ENCODE measurements around the gene CALML6.

The CALML6 gene

DNA sequence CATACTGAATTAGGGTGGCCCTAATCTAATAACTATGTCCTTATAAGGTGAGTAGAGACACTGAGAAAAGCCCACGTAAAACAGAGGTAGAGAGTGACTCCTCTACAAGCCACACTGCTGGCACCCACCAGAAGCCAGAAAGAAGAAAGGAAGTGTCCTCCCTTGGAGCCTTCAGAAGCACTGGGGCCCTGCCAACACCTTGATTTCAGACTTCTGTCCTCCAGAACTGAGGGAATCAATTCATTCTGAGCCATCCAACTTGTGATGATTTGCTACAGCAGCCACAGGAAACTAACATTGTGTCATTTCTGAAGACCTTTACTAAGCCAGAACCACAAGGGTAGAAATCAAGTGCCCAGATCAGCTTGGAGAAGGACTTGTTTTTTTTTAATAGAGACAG is 39.1 kb upstream of the CALML6 start:
- H3K4me3 ChIP-seq (ENCODE audit: low read depth, low read length) = no peak overlapping the region
- TF ChIP-seq CTCF (IDR thresholded peaks at IDR 0.05; ENCODE audit: insufficient read depth, low read depth, low read length, missing control alignments) = no peak
- no peak for DNase-seq (ENCODE audit: low read depth)

GRCh38 chr1:1876335-1876930 is 38.6 kb upstream of the CALML6 start:
- DNase-seq (ENCODE audit: low read depth) = no peak
- TF ChIP-seq CTCF (IDR thresholded peaks at IDR 0.05; ENCODE audit: insufficient read depth, low read depth, low read length, missing control alignments) = no peak
- no peak overlapping the region for H3K4me3 ChIP-seq (ENCODE audit: low read depth, low read length)

- no peak overlapping the region for H3K4me3 ChIP-seq (ENCODE audit: low read depth, low read length)
- no peak for DNase-seq (ENCODE audit: low read depth)
- no peak for TF ChIP-seq CTCF (IDR thresholded peaks at IDR 0.05; ENCODE audit: insufficient read depth, low read depth, low read length, missing control alignments)
Observed at GRCh38 chr1:1877865-1878436, 37.1 kb upstream of the CALML6 start.

DNA sequence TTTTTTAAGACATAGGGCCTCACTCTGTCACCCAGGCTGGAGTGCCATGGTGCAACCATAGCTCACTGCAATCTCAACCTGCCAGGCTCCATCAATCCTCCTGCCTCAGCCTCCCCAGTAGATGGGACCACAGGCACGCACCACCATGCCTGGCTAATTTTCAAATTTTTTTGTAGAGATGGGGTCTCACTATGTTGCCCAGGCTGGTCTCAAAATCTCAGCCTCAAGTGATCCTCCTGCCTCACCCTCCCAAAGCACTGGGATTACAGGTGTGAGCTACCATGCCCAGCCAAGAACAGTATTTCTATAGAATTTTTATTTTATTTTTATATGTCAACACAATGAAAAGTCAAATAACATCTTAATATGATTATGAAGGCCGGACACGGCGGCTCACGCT is 35.1 kb upstream of the CALML6 start:
- DNase-seq (ENCODE audit: low read depth) = no peak
- no peak for TF ChIP-seq CTCF (IDR thresholded peaks at IDR 0.05; ENCODE audit: insufficient read depth, low read depth, low read length, missing control alignments)
- no peak overlapping the region for H3K4me3 ChIP-seq (ENCODE audit: low read depth, low read length)

DNA sequence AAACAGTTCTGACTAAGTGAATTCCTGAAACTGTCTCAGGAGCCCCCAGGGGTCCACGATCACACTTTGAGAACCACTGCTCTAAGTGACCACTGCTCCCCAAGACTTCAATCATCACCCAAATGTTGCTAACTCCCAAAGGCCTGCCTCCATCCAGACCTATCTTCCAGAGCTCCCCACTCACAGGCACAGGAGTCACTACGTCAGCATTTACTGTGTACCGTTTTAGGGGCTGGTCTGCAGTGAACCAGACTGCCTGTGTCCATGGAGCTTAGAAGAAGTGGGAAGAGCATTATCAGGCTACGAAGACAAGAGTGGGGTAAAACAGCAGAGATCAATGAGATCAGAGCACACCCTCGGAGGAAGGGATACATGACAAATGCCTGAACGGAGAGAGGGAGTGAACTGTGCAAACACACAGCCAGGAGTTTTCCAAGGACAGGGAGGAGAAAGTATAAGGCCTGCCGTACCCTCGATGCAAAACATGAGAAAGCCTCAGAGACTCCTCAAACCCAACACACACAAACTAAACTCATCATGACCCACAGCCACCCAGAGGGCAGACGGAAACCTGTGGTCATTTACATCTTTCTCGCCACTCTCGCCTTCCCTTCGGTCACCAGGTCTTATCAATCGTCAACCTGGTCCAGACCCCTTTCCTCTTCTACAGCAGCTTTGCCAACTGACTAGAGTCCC is 34.3 kb upstream of the CALML6 start:
- no peak for DNase-seq (ENCODE audit: low read depth)
- TF ChIP-seq CTCF (IDR thresholded peaks at IDR 0.05; ENCODE audit: insufficient read depth, low read depth, low read length, missing control alignments) = no peak
- no peak overlapping the region for H3K4me3 ChIP-seq (ENCODE audit: low read depth, low read length)

- DNase-seq (ENCODE audit: low read depth) = no peak
- TF ChIP-seq CTCF (IDR thresholded peaks at IDR 0.05; ENCODE audit: insufficient read depth, low read depth, low read length, missing control alignments) = no peak
- H3K4me3 ChIP-seq (ENCODE audit: low read depth, low read length) = no peak overlapping the region
Observed at GRCh38 chr1:1881727-1882126, 33.3 kb upstream of the CALML6 start.
